KOPT-K1 (cell line): ENCODE measurements around the gene TSPEAR.

Experiments
- H3K27ac ChIP-seq: fragments of 200-600 bp; sonication (generic); 2 replicates; pipeline ENCODE4 v1.5.1; 2016; ENCODE audit warnings: antibody characterized with exemption, mild to moderate bottlenecking, low read depth, low read length; ENCODE audit not compliant: poor library complexity, severe bottlenecking
- H3K36me3 ChIP-seq: fragments of 200-600 bp; sonication (generic); 2 replicates; pipeline ENCODE4 v1.5.1; 2017; ENCODE audit warnings: antibody characterized with exemption, mild to moderate bottlenecking, low read length, moderate library complexity; ENCODE audit not compliant: insufficient read depth
- H3K9me3 ChIP-seq: fragments of 200-600 bp; sonication (generic); 2 replicates; pipeline ENCODE4 v1.5.1; 2017; ENCODE audit warnings: antibody characterized with exemption, low read length, mild to moderate bottlenecking; ENCODE audit not compliant: insufficient read depth, poor library complexity, severe bottlenecking

TSPEAR gene

GRCh38 chr21:44477131-44477530 lies 234.2 kb downstream of the TSPEAR start:
- Histone ChIP-seq H3K9me3 (no peaks in the 10 kb centered on the region), H3K36me3 (no peaks in the 10 kb centered on the region), H3K27ac (no peak overlapping the region)

GRCh38 chr21:44475266-44475845 lies 236.0 kb downstream of the TSPEAR start:
- Histone ChIP-seq H3K27ac (no peak overlapping the region), H3K36me3 (no peaks in the 10 kb centered on the region), H3K9me3 (no peaks in the 10 kb centered on the region)

- Histone ChIP-seq H3K36me3 (no peaks in the 10 kb centered on the region), H3K27ac (no peak overlapping the region), H3K9me3 (no peaks in the 10 kb centered on the region)
Measured at GRCh38 chr21:44473915-44474555, 237.3 kb downstream of the TSPEAR start.

- H3K9me3 ChIP-seq, result no peaks in the 10 kb centered on the region
- H3K36me3 ChIP-seq, result no peaks in the 10 kb centered on the region
Measured at GRCh38 chr21:44471996-44472395, 239.4 kb downstream of the TSPEAR start.

GRCh38 chr21:44471341-44471740 lies 240.0 kb downstream of the TSPEAR start:
- Histone ChIP-seq H3K36me3 (no peaks in the 10 kb centered on the region), H3K9me3 (no peaks in the 10 kb centered on the region), H3K27ac (no peak overlapping the region)

More at GRCh38 chr21:44471996-44472395, 239.4 kb downstream of the TSPEAR start:
- no peak overlapping the region for H3K27ac ChIP-seq

GRCh38 chr21:44467859-44468195 lies 243.5 kb downstream of the TSPEAR start:
- H3K27ac ChIP-seq, result no peak overlapping the region
- H3K36me3 ChIP-seq, result no peaks in the 10 kb centered on the region
- no peaks in the 10 kb centered on the region for H3K9me3 ChIP-seq

GRCh38 chr21:44466996-44467858 lies 244.1 kb downstream of the TSPEAR start:
- Histone ChIP-seq H3K36me3 (no peaks in the 10 kb centered on the region), H3K9me3 (no peaks in the 10 kb centered on the region)

GRCh38 chr21:44466351-44466954 lies 244.9 kb downstream of the TSPEAR start:
- H3K36me3 ChIP-seq, result no peaks in the 10 kb centered on the region

More at GRCh38 chr21:44466996-44467858, 244.1 kb downstream of the TSPEAR start:
- H3K27ac ChIP-seq, result no peak overlapping the region

GRCh38 chr21:44464351-44464750 lies 247.0 kb downstream of the TSPEAR start:
- Histone ChIP-seq H3K9me3 (no peaks in the 10 kb centered on the region), H3K27ac (no peak overlapping the region), H3K36me3 (no peaks in the 10 kb centered on the region)

More at GRCh38 chr21:44466351-44466954, 244.9 kb downstream of the TSPEAR start:
- H3K9me3 ChIP-seq, result no peaks in the 10 kb centered on the region
- no peak overlapping the region for H3K27ac ChIP-seq

- no peak overlapping the region for H3K27ac ChIP-seq
- no peaks in the 10 kb centered on the region for H3K9me3 ChIP-seq
- H3K36me3 ChIP-seq, result no peaks in the 10 kb centered on the region
Measured at GRCh38 chr21:44463724-44464123, 247.6 kb downstream of the TSPEAR start.

- Histone ChIP-seq H3K27ac (no peak overlapping the region), H3K9me3 (no peaks in the 10 kb centered on the region), H3K36me3 (no peaks in the 10 kb centered on the region)
Measured at GRCh38 chr21:44462834-44463200, 248.6 kb downstream of the TSPEAR start.

- Histone ChIP-seq H3K27ac (no peak overlapping the region), H3K36me3 (no peaks in the 10 kb centered on the region), H3K9me3 (no peaks in the 10 kb centered on the region)
Measured at GRCh38 chr21:44462086-44462833, 249.1 kb downstream of the TSPEAR start.

GRCh38 chr21:44461464-44462001 lies 249.8 kb downstream of the TSPEAR start:
- Histone ChIP-seq H3K9me3 (no peaks in the 10 kb centered on the region), H3K27ac (no peak overlapping the region), H3K36me3 (no peaks in the 10 kb centered on the region)

- Histone ChIP-seq H3K9me3 (no peaks in the 10 kb centered on the region), H3K36me3 (no peaks in the 10 kb centered on the region), H3K27ac (no peak overlapping the region)
Measured at GRCh38 chr21:44461005-44461404, 250.4 kb downstream of the TSPEAR start.
